Stimulated activated CD4-positive, alpha-beta T cell treated with anti-CD3 and anti-CD28 coated beads, Interleukin-2, amount 100 ng/mL, for 4 hours (primary cell): Measurements from ENCODE around the gene PAQR6.
A peak's percentile ranks its signal among the peaks of the same experiment; 100 is the strongest.

ENCODE experiments used
- DNase-seq: peaks from one replicate; pipeline ENCODE4 v3.0.0-alpha.2; 2020; ENCODE audit warnings: low read depth

The PAQR6 gene

GRCh38 chr1:156193488-156194299 lies 54.2 kb downstream of the PAQR6 start, which contains the start of gene SLC25A44:
TSS of gene SLC25A44 (plus strand) at chr1:156194104. CDS start at chr1:156199848, 5,744 bp downstream.
- peak; percentile 95 for DNase-seq
